ENCODE data around the gene ARHGAP24.
A peak's percentile ranks its signal among the peaks of the same experiment; 100 is the strongest.

Gene ARHGAP24

DNA sequence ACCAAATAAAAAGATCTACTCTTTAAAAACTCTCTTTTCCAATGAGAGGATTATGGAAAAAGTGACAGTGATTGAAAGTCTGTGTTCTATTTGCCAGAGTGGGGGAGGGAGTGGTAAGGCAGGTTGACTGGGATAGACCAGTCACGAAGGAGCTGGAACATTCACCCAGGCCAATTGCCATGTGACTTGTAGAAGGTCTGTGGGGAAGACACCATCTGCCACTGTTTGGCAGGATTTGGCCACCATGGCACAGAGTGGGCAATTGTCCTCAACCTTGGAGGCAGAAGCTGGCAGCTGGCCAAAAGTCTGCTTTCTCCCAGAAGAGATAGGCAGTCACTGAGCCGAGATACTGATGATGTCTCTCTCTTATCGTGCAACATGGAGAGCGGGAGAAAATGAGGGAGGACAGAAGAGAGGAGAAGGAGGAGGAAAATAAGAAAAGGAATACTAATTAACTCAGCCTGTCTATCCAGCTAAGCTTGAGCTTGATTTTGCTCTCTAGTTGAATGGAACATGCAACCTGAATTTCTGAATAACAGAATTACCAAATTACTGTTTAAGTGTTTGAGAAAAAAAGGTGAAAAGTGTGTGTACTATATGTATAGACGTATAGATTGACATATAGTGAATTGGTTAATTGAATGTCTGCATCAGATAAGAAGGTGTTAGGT is 267.1 kb downstream of the ARHGAP24 start:
- DNase-seq, result peak in 13 of 14 donors; percentile 8 to 95 (median 61)

DNA sequence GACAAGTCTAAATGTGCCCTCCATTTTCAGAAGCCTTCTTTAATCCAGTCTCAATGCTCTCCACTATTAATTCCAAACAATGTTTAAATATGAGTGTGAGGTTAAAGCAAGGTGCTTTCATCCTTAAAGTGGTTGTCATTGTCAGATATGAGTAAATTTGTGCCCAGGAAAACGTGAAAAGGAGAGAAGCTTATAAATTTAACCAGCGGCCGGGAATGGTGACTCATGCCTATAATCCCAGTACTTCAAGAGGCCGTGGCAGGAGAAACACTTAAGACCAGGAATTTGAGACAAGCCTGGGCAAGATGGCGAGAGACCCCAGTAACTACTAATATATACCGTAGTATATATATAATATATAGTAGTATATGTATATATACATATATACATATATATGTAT is 270.0 kb downstream of the ARHGAP24 start:
- no peak for DNase-seq

DNA sequence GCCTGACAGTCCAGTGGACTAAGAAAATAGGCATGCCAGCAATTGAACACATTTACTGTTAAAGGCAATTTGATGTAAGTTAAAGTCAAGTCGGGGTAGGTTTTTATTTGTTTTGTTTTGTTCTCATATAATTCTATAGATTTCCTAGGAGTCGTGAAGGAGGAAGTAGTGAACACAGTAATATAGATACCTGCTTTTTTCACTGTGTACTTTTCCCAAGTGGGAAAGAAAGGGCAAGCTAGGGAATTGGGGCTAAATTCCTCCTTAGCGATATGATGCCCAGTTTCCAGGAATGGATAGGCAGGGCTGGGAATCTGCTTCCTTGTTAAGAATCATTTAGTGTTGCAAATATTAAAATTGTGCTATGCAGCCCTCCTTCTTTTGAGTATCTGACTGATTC is 271.0 kb downstream of the ARHGAP24 start:
- no peak for DNase-seq

DNA sequence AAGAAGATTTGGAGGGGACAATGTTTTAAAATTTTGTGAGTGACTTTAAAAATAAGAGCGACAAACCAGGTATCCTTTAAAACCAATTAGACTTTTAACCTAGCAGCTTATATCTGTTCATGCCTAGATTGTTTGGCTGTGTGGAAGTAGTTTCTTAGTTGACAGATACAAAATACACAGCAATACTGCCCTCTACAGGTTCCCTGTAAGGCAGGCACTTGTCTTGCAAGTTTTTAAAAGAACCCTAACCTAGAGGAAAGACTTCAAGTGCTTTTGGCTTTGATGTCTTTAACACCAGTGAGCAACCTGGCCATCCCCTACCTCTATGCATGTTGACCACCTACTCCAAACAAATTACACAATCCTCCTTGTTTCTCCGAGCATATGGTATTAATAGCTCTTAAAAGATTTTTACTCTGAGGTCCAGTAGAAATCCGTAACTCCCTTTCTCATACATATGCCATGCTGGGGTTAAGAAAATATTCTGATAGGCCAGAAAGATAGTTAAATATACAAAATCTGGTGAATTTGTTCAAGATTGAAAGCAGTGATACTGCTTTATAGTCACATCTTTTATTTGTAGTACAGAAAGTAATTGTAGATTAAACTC is 273.0 kb downstream of the ARHGAP24 start:
- DNase-seq, result peak in 6 of 14 donors; percentile 10 to 57 (median 16)

DNA sequence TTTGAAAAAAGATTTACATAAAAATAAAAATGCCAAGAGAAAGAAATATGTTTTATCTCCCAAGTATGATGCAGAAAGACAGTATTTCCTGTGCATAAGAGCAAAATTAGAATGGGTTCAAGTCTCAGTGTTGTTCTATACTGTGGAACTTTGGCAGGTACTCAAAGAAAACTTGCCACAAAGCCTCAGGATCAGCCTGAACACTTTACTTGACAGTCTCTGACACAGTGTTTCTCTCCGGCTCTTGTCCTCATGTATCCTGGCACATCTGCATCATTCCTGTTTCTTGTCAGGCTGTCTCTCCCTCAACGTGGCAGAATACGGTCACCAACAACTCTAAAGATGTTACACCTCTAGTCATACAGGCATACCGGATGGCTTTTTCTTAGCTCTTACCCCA is 273.7 kb downstream of the ARHGAP24 start:
- DNase-seq, result no peak

DNA sequence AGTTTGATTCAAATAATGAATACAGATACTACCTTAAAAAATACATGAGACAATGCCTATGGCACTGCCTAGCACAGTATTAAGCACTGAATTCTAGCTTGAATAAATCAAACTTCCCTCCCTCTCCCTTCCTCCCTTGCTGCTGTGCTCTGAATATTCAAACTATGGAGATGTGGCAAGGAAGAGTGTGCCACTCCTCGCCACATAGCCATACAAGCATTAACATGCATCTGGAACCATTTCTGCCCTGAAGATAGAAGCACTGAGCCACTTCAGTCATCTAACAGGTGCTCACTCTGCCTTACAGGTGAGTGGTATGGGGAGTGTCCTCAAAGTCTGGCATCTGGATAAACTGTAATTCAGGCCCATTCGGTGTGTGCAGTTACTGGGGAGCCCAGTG is 276.9 kb downstream of the ARHGAP24 start:
- no peak for DNase-seq

DNA sequence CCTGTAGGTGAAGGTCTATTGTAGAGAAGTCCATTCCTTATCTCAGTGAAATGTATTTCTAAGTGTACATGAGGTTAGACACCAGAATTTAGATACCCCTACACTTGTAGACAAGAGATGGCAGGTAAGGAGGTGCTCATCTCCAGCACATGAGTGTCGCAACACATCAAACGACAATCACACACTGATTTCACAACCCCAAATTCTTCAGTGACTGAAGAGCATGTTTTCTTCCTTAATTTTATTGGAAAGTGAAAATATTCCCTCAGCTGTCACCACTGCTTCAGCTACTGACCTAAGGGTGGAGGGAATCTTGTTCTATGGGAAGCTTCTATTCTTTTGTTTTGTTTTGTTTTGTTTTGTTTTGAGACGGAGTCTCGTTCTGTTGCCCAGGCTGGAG is 280.3 kb downstream of the ARHGAP24 start:
- DNase-seq, result no peak

DNA sequence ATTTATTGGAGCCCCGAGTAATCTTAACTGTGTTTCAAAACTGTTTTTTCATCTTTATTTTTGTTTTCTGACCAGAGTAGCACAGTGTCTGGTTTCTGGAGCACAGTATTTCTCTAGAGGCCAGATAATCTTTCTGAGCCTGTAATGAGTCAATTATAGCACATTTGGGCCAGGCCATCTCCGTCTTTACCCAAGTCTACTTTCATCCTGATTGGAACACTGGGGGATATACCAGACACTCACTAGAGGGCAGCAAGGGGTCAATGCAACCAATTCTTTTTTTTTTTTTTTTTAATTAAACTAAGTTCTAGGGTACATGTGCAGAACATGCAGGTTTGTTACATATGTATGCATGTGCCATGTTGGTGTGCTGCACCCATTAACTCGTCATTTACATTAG is 282.0 kb downstream of the ARHGAP24 start:
- no peak for DNase-seq

DNA sequence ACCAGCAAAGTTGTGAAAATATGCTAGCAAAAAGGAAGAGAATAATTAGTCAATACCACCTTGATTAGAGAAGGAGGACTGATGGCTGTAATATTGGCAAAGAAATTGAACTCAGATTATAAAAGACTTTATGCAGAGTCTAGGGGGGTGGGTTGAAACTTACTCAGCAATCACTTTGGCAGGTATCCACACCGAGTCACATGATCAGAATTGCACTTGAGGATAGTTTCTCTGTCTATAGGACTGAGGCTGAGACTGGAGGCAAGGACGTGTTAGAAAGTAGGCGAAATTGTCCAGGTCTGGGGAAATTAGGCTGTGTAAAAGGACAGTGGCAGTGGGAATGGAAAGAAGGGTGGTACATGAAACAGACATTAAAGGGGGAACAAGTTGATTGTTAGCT is 284.4 kb downstream of the ARHGAP24 start:
- DNase-seq, result no peak

DNA sequence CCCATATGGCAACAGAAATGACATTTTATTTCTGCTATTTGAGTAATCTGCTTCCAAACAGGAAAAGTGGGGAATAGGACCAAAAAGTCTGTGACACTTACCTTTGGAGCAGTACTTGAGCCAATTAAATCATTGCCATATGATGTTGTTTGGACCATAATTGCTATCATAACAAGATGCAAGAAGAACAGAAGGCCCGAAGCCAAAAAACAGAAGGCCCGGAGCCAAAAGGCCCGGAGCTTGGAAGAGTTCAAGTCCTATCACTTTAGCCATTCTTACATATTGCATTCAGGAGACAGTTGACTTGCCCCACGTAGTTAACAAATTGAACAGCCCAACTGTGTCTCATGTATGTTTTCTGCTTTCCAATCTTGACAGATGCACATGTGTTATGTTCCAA is 285.6 kb downstream of the ARHGAP24 start:
- no peak for DNase-seq

DNA sequence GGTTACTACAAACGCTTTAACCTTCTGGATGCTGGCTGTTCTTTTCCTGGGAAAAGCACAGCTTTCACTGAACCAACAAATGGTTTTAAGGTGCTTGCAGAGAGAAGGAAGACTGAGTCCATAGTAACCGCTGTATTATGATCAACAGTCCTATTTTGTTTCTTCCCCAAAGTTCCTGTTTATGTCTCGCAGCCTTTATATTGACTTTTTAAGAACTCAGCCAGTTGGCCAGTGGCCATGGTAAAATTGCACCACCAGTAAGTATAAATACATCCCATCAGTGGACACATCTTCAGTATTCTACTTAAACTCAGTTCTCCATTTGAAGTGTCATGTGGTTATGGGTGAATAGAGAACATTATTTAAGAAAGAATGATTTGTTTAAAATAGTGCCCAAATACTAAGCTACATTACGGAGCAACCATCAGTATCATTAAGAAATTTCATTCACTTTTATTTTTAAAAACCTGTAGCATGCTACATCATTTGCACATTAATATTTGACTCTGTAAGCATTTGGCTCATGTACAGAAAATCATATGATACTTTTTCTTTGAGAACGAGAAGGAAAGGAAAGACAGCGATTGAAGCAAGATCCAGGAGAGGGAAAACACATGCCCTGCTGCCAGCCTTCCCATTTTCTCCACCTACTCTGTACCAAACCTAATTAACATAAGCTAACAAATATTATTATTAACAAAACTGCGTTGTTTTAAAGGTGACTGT is 287.0 kb downstream of the ARHGAP24 start:
- DNase-seq, result peak in 1 of 14 donors; percentile 19

DNA sequence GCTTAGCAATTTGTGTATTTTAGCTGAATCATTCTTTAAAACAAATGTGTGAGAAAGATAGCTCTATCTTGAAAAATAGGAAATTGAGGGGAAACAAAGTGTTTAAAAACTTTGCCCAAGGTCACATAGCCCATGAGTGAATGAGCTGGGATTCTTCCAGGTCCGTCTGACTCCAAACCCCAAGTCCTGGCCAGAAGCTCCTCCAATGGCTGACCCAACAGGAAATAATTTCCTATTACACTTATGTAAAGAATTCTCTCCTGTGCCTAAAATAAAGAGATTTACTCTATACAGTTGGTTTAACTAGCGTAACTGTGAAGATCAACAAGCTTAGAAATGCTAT is 287.6 kb downstream of the ARHGAP24 start:
- no peak for DNase-seq

DNA sequence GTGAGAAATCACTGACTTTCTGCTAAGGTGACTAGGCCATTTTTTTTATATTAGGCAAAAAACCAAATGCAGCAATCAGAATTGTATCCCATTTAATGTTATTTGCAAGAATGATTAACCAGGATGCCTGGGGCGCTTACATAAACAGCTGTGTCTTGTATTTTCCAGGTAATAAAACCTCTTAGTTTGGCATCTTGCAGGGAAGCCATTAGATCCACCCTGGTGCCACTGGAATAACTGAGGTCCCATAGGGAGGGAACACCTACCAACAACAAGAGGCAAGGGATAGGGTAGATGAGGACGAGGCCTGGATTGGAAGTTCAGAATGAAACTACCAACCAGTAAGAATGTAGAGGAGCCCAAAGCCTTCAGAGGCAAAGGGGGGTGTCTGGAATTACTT is 288.3 kb downstream of the ARHGAP24 start:
- DNase-seq, result no peak

DNA sequence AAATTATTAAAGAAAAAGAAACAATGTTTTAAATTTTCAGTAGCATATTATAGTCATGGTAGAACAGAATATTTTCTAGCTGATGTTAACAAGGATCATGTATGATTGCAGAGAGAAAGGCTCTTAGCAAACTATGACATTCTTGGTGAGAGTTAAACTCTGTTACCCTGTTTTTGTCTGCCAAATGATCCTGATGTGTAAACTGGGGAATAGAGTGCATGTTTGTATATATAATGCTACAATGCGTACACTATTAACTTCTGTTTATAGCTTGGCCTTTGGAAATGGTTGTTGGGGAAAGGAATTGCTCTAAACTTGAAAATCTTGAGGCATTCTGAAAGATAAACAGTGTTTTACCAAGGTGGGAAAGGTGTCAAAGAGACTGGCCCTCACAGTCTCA is 292.7 kb downstream of the ARHGAP24 start:
- no peak for DNase-seq

DNA sequence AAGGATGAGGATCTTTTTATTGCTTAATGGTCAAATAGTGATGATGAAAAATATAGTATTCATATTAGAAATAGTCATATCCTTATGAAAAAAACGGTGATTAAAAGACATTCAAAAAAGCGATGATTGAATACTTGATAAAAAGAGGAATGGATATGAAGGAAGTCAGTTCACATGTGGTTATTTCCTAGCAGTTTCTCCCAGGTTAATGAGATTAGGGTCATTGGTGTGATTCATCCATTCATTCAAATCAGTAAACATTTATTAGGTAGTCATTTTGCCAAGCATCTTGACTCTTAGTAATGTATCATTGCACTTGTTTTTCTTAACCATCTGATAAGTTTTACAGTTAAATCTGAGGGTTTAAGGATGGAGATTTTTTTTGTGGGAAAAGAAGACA is 294.1 kb downstream of the ARHGAP24 start:
- no peak for DNase-seq

DNA sequence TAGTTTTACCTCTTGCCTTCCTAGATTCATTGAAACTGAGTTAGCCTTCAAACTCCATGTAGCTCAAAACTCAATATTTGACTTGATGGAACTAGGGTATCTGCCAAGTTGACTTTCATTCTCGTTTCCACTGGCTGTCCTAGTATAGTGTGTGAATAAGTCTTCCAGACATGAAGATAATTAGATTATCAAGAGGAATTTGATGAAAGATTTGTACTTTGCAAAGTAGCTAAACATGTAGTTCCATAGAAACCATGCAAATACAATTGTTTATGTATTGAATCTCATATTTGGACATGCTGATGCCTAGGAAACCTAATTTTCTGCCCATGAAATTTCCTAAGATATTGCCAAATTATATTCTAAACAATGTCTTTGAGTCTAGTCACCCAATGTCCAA is 297.5 kb downstream of the ARHGAP24 start:
- DNase-seq, result no peak

DNA sequence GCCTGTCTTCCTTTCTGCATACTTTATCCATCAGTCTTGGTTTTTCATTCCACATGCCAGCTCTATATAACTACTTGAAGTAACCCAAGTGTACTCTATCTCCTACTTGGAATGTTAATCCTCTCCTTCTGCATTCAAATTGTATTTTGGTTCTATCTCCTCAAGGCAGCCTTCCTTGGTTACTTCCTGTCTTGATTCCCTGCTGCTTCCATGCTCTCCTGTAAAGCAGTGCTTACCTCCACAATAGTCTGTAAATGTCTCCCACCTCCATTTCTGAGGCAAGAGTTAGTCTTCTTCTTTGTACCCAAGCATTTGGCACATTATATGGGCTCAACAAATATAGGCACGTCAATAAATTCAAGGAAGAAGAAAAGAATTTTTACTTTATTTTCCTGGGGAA is 298.4 kb downstream of the ARHGAP24 start:
- no peak for DNase-seq

DNA sequence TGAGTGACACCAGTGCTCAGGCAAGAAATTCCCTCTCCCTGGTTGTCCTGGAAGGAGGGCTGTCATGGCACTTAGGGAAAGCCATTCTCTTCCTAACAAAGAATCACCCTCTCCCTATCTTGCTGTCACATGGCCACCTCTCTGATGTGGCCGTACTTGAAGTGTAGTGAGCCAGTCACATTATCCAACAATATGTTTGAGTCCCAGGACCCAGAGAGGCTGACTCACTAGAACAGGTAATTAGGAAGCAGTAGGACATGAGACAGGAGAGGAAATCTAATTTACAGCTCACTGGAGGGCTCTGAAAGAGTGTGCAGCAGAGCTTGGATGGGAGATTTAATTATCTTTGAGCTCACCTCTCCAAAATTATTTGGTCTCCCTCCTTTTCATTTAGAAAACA is 299.1 kb downstream of the ARHGAP24 start:
- no peak for DNase-seq

DNA sequence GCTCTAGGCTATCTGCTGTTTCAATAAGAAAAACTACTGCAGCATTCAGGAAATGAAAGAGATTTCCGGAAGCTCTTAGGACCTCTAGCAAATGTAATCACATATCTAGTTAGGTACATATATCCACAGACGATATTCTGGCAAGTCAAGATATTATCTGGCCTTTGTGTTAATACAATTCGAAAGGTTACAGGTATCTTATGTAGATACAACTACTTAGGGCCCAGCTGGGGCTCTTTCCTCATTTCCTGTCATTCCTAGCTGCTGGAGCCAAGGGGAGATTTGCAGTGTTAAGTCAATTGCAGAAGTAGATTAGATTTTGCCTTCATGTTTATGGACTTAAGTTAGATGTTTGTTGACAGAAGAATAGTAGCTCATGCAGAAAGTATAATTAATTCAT is 299.5 kb downstream of the ARHGAP24 start:
- DNase-seq, result no peak

DNA sequence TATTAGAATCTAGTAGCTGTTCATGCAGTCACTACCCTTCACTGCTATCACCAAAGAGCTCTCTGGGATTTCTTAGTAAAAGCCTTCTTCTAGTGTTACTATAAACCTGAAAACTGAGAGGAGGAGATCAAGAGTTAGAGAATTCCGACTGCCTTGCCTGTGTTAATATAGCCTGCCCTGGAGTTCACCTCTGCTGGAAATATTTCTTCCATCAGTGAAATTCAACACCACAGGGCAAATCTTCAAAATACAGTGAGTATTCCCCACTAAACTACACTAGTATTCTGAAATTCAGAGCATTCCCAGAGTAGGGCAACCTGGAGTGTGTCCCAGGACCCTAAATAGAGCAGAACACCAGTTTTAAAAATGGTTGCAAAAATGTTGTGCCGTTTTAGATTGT is 301.1 kb downstream of the ARHGAP24 start:
- DNase-seq, result no peak

DNA sequence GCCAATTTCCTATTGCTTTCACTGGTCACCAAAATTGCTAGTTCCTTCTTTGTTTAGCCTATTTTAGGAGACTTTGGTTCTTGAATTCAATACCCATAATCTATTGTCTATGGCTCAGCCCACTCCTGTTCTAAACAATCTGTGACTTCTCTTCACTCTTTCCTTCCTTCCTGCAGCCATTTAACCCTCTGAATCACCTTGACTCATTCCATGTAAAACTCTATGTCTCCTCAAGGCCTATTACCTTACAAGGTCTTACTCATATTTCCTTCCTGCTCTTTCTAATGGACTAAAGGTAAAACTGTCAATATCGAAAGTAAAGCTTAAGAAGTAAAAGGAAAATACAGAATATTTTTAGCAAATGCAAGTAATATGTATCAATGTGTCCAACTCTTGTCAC is 301.6 kb downstream of the ARHGAP24 start:
- DNase-seq, result no peak

DNA sequence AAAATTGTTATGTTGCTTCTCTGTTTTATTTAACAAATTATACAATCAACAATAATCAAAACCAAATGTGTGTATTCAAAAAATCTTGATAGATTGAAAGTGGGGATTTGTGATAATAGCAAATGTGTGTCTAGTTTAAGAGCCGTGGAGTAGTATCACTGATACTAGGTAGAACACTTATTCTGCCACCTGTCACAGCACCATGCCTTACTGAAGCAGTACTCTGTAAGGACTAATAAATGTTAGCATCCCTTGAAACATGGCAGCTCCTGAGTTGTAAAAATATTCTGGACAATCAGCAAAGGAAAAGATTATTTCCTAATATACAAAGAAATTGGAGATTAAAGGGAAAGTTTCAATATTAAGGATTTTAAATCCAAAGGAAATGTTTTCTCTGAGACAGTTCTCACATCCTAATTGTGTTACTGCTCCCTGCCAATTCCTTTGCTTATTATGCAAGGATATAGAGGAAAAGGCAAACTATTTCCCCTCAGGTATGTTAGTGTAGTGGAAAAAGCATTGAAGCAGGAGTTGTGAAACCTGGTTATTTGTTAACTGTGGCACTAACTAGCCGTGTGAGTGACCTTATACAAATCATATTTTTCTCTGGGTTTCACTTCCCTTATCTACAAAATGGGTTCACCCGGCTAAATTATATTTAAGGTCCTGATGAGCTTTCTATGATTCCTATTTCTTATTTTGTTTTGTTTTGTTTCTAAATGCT is 303.1 kb downstream of the ARHGAP24 start:
- no peak for DNase-seq

DNA sequence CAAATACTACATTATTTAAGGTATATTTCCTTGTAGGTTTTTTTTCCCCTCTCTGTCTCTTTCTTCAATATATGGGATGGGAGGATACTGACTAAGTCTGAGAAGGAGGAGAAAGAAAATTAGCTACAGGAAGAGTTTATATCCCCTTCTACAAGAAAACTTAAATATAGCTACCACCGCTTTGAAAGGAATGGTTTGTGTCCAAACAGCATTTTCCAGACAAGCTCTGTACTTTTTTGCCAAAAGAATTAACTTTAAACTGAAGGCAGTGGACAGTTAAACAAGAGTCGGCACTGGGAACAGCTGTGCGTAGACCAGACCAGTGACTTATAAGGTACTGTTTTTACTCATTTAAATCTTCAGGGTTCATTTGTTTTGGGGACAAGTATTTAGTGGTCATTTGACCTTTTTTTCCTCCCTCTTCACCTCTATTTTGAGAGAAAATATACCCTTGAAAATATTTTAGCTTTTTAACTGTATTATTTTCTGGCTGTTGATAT is 303.7 kb downstream of the ARHGAP24 start:
- DNase-seq, result no peak
